ENCODE data around the gene VEPH1.

GRCh38 chr3:157405457-157405856, 97.8 kb downstream of the VEPH1 start:
- no peak for TF ChIP-seq CSDE1 (IDR thresholded peaks at IDR 0.05)
- TF ChIP-seq HMG20B (CRISPR knock-in tag; IDR thresholded peaks at IDR 0.05), result no peak
- TF ChIP-seq, protein P1, sequence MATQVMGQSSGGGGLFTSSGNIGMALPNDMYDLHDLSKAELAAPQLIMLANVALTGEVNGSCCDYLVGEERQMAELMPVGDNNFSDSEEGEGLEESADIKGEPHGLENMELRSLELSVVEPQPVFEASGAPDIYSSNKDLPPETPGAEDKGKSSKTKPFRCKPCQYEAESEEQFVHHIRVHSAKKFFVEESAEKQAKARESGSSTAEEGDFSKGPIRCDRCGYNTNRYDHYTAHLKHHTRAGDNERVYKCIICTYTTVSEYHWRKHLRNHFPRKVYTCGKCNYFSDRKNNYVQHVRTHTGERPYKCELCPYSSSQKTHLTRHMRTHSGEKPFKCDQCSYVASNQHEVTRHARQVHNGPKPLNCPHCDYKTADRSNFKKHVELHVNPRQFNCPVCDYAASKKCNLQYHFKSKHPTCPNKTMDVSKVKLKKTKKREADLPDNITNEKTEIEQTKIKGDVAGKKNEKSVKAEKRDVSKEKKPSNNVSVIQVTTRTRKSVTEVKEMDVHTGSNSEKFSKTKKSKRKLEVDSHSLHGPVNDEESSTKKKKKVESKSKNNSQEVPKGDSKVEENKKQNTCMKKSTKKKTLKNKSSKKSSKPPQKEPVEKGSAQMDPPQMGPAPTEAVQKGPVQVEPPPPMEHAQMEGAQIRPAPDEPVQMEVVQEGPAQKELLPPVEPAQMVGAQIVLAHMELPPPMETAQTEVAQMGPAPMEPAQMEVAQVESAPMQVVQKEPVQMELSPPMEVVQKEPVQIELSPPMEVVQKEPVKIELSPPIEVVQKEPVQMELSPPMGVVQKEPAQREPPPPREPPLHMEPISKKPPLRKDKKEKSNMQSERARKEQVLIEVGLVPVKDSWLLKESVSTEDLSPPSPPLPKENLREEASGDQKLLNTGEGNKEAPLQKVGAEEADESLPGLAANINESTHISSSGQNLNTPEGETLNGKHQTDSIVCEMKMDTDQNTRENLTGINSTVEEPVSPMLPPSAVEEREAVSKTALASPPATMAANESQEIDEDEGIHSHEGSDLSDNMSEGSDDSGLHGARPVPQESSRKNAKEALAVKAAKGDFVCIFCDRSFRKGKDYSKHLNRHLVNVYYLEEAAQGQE (IDR thresholded peaks at IDR 0.05; ENCODE audit: borderline replicate concordance), result no peak
- TF ChIP-seq, protein P1 (CRISPR knock-in tag; IDR thresholded peaks at IDR 0.05; ENCODE audit: low read depth), result no peak
- TF ChIP-seq BMI1 (IDR thresholded peaks at IDR 0.05; ENCODE audit: low read length), result no peak
